ENCODE results near the gene RGS12. TPM values are rescaled to one million over a fixed set of nuclear protein-coding genes. Genes with fewer than 3 reads are reported as not detected.

Gene RGS12
- total and polyA plus RNA-seq, 2 of the 13 experiments (the other 11 are each of a cell fraction or from before 2014, with no cell fraction given) = 21.0 to 27.7 TPM

DNA sequence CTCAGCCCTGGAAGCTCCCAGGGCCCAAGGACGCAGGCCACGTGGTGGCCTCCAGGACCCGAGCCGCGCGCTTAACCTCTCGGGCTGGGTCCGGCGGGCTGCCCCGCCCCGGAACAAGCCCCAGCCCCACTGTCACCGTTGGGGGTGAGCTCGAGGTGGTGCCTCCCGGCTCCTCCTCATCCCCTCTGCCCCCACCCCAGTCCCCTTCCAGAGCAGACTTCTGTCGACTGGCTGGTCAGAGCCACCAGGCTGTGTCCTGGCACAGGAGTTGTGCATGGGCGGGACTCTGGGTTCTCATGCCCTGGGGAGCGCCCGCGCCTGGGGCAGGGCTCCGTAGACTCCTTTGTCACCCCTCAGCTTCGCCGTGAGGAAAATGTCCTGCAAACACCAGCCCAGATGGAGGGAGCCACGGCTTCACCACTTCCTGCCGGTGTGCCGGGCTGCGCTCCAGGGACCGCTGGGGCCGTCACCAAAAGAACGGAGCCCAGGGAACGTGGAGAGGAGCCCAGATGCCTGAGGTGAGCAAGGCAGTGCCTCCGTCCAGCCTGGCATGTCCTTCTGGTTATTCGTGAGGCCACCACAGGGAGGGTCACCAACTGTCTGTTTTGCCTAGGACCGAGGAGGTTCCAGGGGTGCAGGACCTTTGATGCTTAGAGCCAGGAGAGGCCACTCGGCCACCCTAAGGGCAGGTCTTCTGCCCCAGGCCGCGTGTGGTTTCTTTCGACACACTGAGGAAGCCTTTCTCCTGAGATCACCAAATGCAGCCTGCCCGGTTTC lies 7.1 kb upstream of the RGS12 start (continued):
- TF ChIP-seq, protein P1, sequence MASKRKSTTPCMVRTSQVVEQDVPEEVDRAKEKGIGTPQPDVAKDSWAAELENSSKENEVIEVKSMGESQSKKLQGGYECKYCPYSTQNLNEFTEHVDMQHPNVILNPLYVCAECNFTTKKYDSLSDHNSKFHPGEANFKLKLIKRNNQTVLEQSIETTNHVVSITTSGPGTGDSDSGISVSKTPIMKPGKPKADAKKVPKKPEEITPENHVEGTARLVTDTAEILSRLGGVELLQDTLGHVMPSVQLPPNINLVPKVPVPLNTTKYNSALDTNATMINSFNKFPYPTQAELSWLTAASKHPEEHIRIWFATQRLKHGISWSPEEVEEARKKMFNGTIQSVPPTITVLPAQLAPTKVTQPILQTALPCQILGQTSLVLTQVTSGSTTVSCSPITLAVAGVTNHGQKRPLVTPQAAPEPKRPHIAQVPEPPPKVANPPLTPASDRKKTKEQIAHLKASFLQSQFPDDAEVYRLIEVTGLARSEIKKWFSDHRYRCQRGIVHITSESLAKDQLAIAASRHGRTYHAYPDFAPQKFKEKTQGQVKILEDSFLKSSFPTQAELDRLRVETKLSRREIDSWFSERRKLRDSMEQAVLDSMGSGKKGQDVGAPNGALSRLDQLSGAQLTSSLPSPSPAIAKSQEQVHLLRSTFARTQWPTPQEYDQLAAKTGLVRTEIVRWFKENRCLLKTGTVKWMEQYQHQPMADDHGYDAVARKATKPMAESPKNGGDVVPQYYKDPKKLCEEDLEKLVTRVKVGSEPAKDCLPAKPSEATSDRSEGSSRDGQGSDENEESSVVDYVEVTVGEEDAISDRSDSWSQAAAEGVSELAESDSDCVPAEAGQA (IDR thresholded peaks at IDR 0.05; ENCODE audit: low read depth) = no peak
- TF ChIP-seq, protein P1 (CRISPR knock-in tag; IDR thresholded peaks at IDR 0.05; ENCODE audit: borderline replicate concordance) = no peak; the same call in 1 of the 2 replicates
- TF ChIP-seq ZNF556 (CRISPR knock-in tag; IDR thresholded peaks at IDR 0.05; ENCODE audit: borderline replicate concordance) (0 out of 2 replicates have a peak, but pooled peaks have one; percentile 74), MAZ (IDR thresholded peaks at IDR 0.05; ENCODE audit: borderline replicate concordance, low read depth, low read length) (no peak), MAZ (CRISPR knock-in tag; IDR thresholded peaks at IDR 0.05; ENCODE audit: low read depth) (peak; percentile 73; the same call in 1 of the 2 replicates), ETS1 (CRISPR knock-in tag; IDR thresholded peaks at IDR 0.05) (no peak), ATRX (CRISPR knock-in tag; IDR thresholded peaks at IDR 0.05; ENCODE audit: borderline replicate concordance) (no peak), NFIB (CRISPR knock-in tag; IDR thresholded peaks at IDR 0.05; ENCODE audit: borderline replicate concordance) (no peak), POLR2AphosphoS2 (IDR thresholded peaks at IDR 0.05; ENCODE audit: low read depth, low read length) (no peak), MIER2 (CRISPR knock-in tag; IDR thresholded peaks at IDR 0.05) (no peak), PHF20 (CRISPR knock-in tag; IDR thresholded peaks at IDR 0.05) (no peak), KLF6 (CRISPR knock-in tag; IDR thresholded peaks at IDR 0.05) (peak; percentile 75; the same call in 1 of the 2 replicates), ZNF724P (CRISPR knock-in tag; IDR thresholded peaks at IDR 0.05; ENCODE audit: borderline replicate concordance) (peak; percentile 54; the same call in 1 of the 2 replicates), LRRFIP1 (CRISPR knock-in tag; conservative IDR thresholded peaks at IDR 0.05) (no peak), ZNF230 (CRISPR knock-in tag; IDR thresholded peaks at IDR 0.05) (0 out of 2 replicates have a peak, but pooled peaks have one; percentile 34)
- TF ChIP-seq, protein P2, sequence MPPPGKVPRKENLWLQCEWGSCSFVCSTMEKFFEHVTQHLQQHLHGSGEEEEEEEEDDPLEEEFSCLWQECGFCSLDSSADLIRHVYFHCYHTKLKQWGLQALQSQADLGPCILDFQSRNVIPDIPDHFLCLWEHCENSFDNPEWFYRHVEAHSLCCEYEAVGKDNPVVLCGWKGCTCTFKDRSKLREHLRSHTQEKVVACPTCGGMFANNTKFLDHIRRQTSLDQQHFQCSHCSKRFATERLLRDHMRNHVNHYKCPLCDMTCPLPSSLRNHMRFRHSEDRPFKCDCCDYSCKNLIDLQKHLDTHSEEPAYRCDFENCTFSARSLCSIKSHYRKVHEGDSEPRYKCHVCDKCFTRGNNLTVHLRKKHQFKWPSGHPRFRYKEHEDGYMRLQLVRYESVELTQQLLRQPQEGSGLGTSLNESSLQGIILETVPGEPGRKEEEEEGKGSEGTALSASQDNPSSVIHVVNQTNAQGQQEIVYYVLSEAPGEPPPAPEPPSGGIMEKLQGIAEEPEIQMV (CRISPR knock-in tag; IDR thresholded peaks at IDR 0.05; ENCODE audit: low read depth) = peak; percentile 22; the same call in 1 of the 2 replicates
- TF ChIP-seq, protein P3, sequence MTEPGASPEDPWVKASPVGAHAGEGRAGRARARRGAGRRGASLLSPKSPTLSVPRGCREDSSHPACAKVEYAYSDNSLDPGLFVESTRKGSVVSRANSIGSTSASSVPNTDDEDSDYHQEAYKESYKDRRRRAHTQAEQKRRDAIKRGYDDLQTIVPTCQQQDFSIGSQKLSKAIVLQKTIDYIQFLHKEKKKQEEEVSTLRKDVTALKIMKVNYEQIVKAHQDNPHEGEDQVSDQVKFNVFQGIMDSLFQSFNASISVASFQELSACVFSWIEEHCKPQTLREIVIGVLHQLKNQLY (CRISPR knock-in tag; IDR thresholded peaks at IDR 0.05) = 0 out of 2 replicates have a peak, but pooled peaks have one; percentile 25

Data from HepG2 (cell line).